ENCODE measurements around the gene GALT.

GALT gene

GRCh38 chr9:34652602-34653000 is 6.1 kb downstream of the GALT start:
- no peak for DNase-seq

GRCh38 chr9:34653151-34654072 is 6.9 kb downstream of the GALT start:
- DNase-seq: no peak

GRCh38 chr9:34654323-34655051 is 8.0 kb downstream of the GALT start:
- no peak for DNase-seq

- no peak for DNase-seq
These were observed 8.9 kb downstream of the GALT start for GRCh38 chr9:34655394-34655793.

- DNase-seq: no peak
These were observed 10.5 kb downstream of the GALT start for GRCh38 chr9:34656992-34657391.

DNA sequence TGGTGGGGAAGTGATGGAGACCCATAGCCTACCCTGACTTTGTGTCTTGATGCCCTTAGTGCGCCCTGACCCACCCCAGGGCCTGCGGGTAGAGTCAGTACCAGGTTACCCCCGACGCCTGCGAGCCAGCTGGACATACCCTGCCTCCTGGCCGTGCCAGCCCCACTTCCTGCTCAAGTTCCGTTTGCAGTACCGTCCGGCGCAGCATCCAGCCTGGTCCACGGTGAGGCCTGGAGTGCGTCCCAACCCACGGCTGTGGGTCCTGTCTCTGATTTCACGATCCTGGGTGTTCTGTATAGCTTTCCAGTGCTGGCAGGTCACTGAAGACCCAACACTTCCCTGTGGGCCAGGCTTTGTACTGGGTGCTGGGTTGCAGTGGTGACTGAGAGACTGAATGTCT is 12.0 kb downstream of the GALT start:
- no peak for DNase-seq

- DNase-seq: no peak
These were observed 13.2 kb downstream of the GALT start for GRCh38 chr9:34659592-34660253.

DNA sequence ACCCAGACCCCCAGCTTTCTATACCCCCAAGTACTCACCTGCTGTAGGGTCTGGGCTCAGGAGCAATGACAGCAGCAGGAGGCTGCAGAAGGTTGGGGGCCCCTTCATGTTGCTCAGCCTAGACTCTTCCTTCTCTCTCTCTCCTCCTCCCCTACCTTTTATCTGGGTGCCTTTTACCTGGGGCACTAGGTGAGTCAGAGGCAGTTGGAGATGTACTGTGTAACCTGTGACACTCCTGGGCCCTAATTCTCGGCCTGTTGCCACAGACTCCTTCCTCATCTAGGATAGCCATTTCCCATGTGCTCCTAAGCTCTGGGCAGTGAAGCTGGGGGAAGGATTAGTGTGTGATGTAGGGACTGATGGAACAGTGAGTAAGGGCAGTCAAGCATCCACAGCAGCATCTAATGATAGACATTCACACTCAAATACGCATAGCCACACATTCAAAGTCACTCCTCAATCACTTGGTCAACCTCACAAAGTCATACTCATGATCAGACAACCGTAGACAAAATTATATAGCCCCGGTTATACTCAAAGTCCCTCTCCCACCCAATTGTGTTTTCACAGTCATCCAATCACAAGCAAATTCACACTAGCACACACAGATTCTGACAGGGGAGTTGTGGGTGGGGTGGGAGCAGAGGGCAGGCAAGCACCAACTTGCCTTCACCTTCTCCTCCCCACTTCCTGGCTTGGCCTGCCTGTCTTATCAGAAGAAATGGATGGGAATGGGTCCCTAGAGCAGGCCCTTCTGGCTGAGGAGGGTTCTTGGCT is 16.2 kb downstream of the GALT start, which contains the start of gene CCL27:
TSS of gene CCL27 (minus strand) at position 132 of the 777 bp plus-strand sequence. CDS start at position 108, 24 bp downstream.
- no peak for DNase-seq

DNA sequence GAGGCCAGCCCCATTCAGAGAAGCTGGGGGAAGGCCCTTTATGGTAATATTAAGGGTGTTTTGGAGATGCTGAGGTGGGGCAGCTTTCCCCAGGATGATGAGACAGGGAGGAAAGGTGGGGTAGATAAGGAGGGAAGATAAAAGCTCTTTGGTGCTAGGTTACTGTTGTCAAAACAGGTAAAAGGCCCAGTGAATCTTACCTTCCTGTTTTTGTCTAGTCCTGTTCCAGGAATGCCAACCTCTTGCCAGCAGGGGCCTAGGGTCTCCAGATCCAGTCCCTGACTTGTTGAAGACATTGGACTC is 16.8 kb downstream of the GALT start:
- DNase-seq: no peak

DNA sequence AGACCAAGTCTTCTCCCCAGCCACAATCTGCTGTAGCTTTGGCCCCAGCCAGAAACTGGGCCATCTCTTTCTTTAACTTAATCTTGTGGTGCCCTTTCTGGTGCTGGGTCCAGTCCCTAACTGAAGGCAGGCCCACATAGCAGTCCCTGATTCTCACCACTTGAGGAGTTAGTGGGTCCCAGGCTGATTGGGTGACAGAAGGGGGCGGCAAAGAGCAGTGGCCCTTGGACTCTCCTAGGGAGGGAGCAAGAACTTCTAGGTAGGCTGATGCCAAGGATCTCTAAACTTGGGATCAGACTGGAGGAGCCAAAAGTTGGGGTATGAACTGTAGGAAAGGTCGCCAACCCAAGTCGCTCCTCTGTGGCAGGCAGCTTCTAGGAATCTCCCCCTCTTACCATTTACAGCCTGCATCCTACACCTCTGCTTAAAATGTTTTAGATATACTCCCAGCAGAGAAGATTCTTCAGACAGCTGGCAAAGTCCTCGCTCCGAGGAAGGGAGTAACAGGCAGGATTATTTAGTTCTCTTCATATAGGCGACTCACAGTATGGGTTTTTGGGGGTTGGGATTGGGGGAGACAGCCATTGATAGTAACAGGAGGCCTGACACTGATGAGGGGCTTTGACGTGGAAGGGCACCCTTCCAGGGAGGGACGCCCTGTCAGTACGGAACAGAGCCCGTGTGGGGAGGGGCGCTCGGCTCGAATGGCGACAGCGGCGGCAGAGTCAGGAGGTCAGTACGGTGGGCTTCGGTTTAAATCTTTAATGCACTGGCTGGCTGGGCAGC is 18.0 kb downstream of the GALT start:
- peak in 1 of 2 donors; percentile 49 for DNase-seq

DNA sequence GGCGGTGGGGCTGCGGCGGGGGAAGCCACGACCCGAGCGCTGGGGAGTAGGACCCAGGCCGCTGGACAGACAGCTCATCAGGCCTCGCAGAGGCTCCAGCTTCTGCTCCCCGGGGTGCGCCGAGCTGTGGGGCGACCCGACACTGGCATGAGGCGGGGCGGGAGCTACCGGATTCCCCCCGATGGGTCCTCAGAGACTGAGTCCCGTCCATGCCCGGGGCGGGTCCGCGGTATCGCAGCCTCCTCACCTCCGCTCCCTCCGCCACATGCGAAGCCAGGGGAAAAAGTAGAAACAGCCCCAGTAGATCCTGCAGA is 18.5 kb downstream of the GALT start:
- no peak for DNase-seq

- DNase-seq: peak; percentile 51 to 85
These were observed 19.1 kb downstream of the GALT start for GRCh38 chr9:34665381-34666250.

GRCh38 chr9:34669809-34670562 is 23.5 kb downstream of the GALT start:
- DNase-seq: no peak

- no peak for DNase-seq
These were observed 24.8 kb downstream of the GALT start for GRCh38 chr9:34671307-34671706.

GRCh38 chr9:34674440-34674839 is 28.0 kb downstream of the GALT start:
- no peak for DNase-seq

- peak; percentile 11 to 78 for DNase-seq
These were observed 28.7 kb downstream of the GALT start for GRCh38 chr9:34675048-34675714.

DNA sequence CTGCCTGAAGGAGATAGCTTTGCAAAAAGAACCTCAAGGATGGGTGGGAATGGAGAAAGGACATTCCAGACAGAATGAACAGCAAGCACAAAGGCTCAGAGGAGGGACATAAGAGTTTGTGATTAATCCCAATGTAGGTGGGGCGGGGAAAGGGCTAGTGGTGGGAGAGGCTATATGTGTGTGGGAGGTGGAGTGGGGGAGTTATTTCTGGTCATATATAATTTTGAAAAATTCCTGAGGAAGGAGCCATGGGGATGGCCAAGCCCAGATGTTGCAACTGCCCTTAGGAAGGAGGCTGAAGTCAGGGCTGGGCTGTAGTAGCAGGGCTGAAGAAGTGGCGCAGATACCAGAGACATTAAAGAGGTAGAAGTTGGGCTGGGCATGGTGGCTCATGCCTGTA is 29.4 kb downstream of the GALT start:
- no peak for DNase-seq

GRCh38 chr9:34684145-34684544 is 37.7 kb downstream of the GALT start:
- no peak for DNase-seq

DNA sequence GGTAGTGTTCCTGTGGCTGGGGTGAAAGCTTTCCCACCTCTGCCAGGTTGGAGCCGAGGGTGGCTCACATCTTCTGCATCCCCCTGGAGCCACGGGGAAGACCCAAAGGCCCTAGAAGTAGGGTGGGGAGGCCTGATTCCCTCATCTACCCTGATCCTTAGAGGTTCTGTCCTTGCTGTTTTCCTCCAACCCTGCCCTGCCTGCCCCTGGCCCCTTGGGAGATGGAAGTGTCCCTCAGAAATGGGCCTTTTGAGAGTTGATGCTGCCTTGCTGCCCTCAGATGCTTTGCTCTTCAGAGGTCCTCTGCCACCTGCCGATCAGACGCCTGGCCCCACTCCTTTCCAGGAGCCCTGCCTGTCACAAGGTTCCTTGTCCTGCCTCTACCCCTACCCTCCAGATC is 38.3 kb downstream of the GALT start:
- DNase-seq: no peak

DNA sequence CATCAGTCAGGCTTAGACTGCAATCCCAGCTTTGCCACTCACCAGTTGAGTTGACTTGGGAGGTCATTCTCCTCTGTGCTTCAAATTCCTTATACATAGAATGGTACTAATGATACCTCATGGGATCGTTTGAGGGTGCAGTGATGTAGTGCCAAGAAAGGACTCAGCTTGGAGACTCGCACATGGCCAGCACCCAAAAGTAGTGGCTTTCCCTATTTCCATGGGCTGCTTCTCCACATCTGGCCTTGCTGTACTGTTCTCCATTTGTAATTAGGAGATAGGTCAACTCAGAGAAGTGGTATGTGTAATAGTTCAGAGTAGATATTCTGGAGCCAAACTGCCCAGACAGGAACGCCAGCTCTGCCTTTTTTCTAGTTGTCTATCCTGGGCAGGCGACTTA is 39.1 kb downstream of the GALT start:
- no peak for DNase-seq

Data from bone marrow (tissue), 2 donors.